OCI-LY7 (cell line): ENCODE data around the gene APBB1IP. TPM values are rescaled to one million over a fixed set of nuclear protein-coding genes. Genes with fewer than 3 reads are reported as not detected.
A peak's percentile ranks its signal among the peaks of the same experiment; 100 is the strongest.
"Not testable (repeated sequence)": the region's sequence is repeated elsewhere in the genome, so short reads cannot be mapped to it uniquely, and the experiment has no call there.

Experiments
- BruUV-seq: library from RNA; stranded (reverse); fragments of 400-500 nt; replicated peaks from 2 replicates; lab custom pipeline; 2021; lab: Mats Ljungman, UMichigan
- CTCF ChIA-PET: fragments of 300-600 bp; sonication (Branson Sonifier 250); formaldehyde crosslinking; loops from one replicate; lab custom pipeline; 2022; ENCODE audit warnings: antibody characterized with exemption; ENCODE audit not compliant: unreplicated experiment; lab: Charles Lee
- POLR2A ChIA-PET: fragments of 300-600 bp; sonication (Branson Sonifier 250); formaldehyde crosslinking; loops from one replicate; lab custom pipeline; 2022; ENCODE audit warnings: antibody characterized with exemption; lab: Charles Lee
- DNase-seq: peaks from one replicate; pipeline ENCODE4 v3.0.0-alpha.2; 2015; ENCODE audit warnings: low spot score
- H2AFZ ChIP-seq: fragments of 200-600 bp; sonication (generic), shearing (Covaris generic); 2 replicates; pipeline ENCODE4 v1.6.1; 2014; ENCODE audit warnings: mild to moderate bottlenecking, antibody characterized with exemption, low read length, moderate library complexity
- H3K27ac ChIP-seq: fragments of 200-600 bp; sonication (generic); 2 replicates; pipeline ENCODE4 v1.5.1; 2014; ENCODE audit warnings: mixed run types, low read depth, mild to moderate bottlenecking, moderate library complexity, low read length, inconsistent platforms; ENCODE audit not compliant: poor library complexity, severe bottlenecking
- H3K36me3 ChIP-seq: fragments of 200-600 bp; sonication (generic); 2 replicates; pipeline ENCODE4 v1.6.1; 2014; ENCODE audit warnings: mild to moderate bottlenecking, antibody characterized with exemption, low read length, moderate library complexity, mixed read lengths; ENCODE audit not compliant: insufficient read depth
- H3K4me1 ChIP-seq: fragments of 200-600 bp; sonication (generic); 2 replicates; pipeline ENCODE4 v1.5.1; 2014; ENCODE audit warnings: mild to moderate bottlenecking, low read length; ENCODE audit not compliant: insufficient read depth, poor library complexity, severe bottlenecking
- H3K4me2 ChIP-seq: fragments of 200-600 bp; sonication (generic); 2 replicates; pipeline ENCODE4 v1.6.1; 2014; ENCODE audit warnings: mild to moderate bottlenecking, low read length
- H3K4me3 ChIP-seq: fragments of 200-600 bp; sonication (generic); 2 replicates; pipeline ENCODE4 v1.5.1; 2014; ENCODE audit warnings: mild to moderate bottlenecking, low read depth, low read length; ENCODE audit not compliant: poor library complexity, severe bottlenecking
- H3K79me2 ChIP-seq: fragments of 200-600 bp; sonication (generic); 2 replicates; pipeline ENCODE4 v1.6.1; 2016; ENCODE audit warnings: low read depth, mild to moderate bottlenecking, low read length, moderate library complexity, mixed read lengths; ENCODE audit not compliant: insufficient read depth
- H3K9me2 ChIP-seq: fragments of 200-600 bp; sonication (generic); 2 replicates; pipeline ENCODE4 v1.6.1; 2016; ENCODE audit warnings: mild to moderate bottlenecking, low read length, mixed read lengths; ENCODE audit not compliant: insufficient read depth
- H3K9me3 ChIP-seq: fragments of 200-600 bp; sonication (generic); 2 replicates; pipeline ENCODE4 v1.6.1; 2014; ENCODE audit warnings: mild to moderate bottlenecking, mixed run types, low read length, mixed read lengths
- H4K20me1 ChIP-seq: fragments of 200-600 bp; sonication (generic); 2 replicates; pipeline ENCODE4 v1.6.1; 2014; ENCODE audit warnings: mild to moderate bottlenecking, antibody characterized with exemption, low read length, moderate library complexity, mixed read lengths; ENCODE audit not compliant: insufficient read depth
- CTCF ChIP-seq: fragments of 200-600 bp; sonication (generic); conservative IDR thresholded peaks from 2 replicates; pipeline ENCODE4 v1.5.1; 2014; ENCODE audit warnings: mild to moderate bottlenecking, antibody characterized with exemption, low read length, moderate library complexity, mixed read lengths
- EZH2phosphoT487 ChIP-seq: fragments of 200-600 bp; sonication (generic); IDR thresholded peaks from 2 replicates; pipeline ENCODE4 v1.6.1; 2018; ENCODE audit warnings: low read depth, borderline replicate concordance, mild to moderate bottlenecking, mixed run types, antibody characterized with exemption, low read length, moderate library complexity, mixed read lengths
- intact Hi-C: fragments of 100-400 bp; cut with micrococcal nuclease; formaldehyde crosslinking; loops from one replicate; pipeline ENCODE4 v1.10.0; 2022; ENCODE audit not compliant: unreplicated experiment
- total RNA-seq, 2 experiments: library from RNA; depleted of rRNA in 1 of 2; stranded (reverse); fragments of >200 nt in 1 of 2; shearing (Covaris generic) in 1 of 2; gene quantifications; 2 replicates each; pipeline ENCODE4 v1.2.3, GENCODE V29; 2014 to 2022

APBB1IP gene
- total RNA-seq, 2 experiments from 2014 or later = 65.8 to 167 TPM

GRCh38 chr10:26491276-26491675 is 53.1 kb downstream of the APBB1IP start:
- intact Hi-C loops = no loop called here
- H3K4me1 ChIP-seq = no peaks in the 10 kb centered on the region
- no peak overlapping the region for H3K4me3 ChIP-seq
- TF ChIP-seq EZH2phosphoT487 (no peak), CTCF (no peak)
- BruUV-seq = no TSS peak
- no peaks in the 10 kb centered on the region for H4K20me1 ChIP-seq
- DNase-seq = no peak
- POLR2A ChIA-PET = interaction anchor here (1.4 kb wide), 1 partner anchor 49 kb away, joined by 3 read pairs; no protein-coding TSS in a partner anchor
- H3K27ac ChIP-seq = no peak overlapping the region
- CTCF ChIA-PET = no interaction called here
- H3K79me2 ChIP-seq = peaks cover 73% of the 10 kb centered on the region
- H3K36me3 ChIP-seq = peaks cover 92% of the 10 kb centered on the region
- no peaks in the 10 kb centered on the region for H3K9me2 ChIP-seq
- peaks cover 10% of the 10 kb centered on the region; the same call in 1 of the 2 replicates for H3K9me3 ChIP-seq
- H3K4me2 ChIP-seq = no peak overlapping the region
- no peak overlapping the region for H2AFZ ChIP-seq

GRCh38 chr10:26491934-26492333 is 53.8 kb downstream of the APBB1IP start:
- Histone ChIP-seq H3K36me3 (peaks cover 91% of the 10 kb centered on the region), H2AFZ (no peak overlapping the region), H3K79me2 (peaks cover 70% of the 10 kb centered on the region), H3K4me1 (no peaks in the 10 kb centered on the region), H3K4me2 (no peak overlapping the region), H3K4me3 (no peak overlapping the region), H3K27ac (no peak overlapping the region), H4K20me1 (no peaks in the 10 kb centered on the region), H3K9me2 (no peaks in the 10 kb centered on the region), H3K9me3 (peaks cover 10% of the 10 kb centered on the region; the same call in 1 of the 2 replicates)
- TF ChIP-seq CTCF = no peak
- no peak for TF ChIP-seq EZH2phosphoT487
- ChIA-PET POLR2A (no interaction called here), CTCF (no interaction called here)
- BruUV-seq = no TSS peak
- intact Hi-C loops = no loop called here
- no peak for DNase-seq

- POLR2A ChIA-PET = interaction anchor here (0.6 kb wide), 1 partner anchor 12 kb away, joined by 3 read pairs; no protein-coding TSS in a partner anchor
- H3K9me2 ChIP-seq, H3K9me3 ChIP-seq, H3K27ac ChIP-seq, CTCF ChIA-PET, H3K4me1 ChIP-seq, H4K20me1 ChIP-seq, H3K4me2 ChIP-seq, H2AFZ ChIP-seq, intact Hi-C loops, H3K4me3 ChIP-seq, DNase-seq: not testable (repeated sequence)
- Histone ChIP-seq H3K79me2 (peaks cover 62% of the 10 kb centered on the region), H3K36me3 (peaks cover 91% of the 10 kb centered on the region)
- TSS peak; percentile 17 for BruUV-seq
Measured at GRCh38 chr10:26492725-26493124, 54.6 kb downstream of the APBB1IP start.
